Activated gamma-delta T cell (primary cell): ENCODE results near the gene NDUFA13.

ENCODE experiments used
- DNase-seq: peaks from one replicate; lab custom pipeline; 2025; lab: John Stamatoyannopoulos, UW

Gene NDUFA13

GRCh38 chr19:19532806-19533701, 17.0 kb downstream of the NDUFA13 start:
- no peak for DNase-seq

- no peak for DNase-seq
Measured at GRCh38 chr19:19533841-19534240, 17.8 kb downstream of the NDUFA13 start.

- no peak for DNase-seq
Measured at GRCh38 chr19:19534556-19535265, 18.7 kb downstream of the NDUFA13 start.

GRCh38 chr19:19535311-19536191, 19.5 kb downstream of the NDUFA13 start:
- DNase-seq = no peak

DNA sequence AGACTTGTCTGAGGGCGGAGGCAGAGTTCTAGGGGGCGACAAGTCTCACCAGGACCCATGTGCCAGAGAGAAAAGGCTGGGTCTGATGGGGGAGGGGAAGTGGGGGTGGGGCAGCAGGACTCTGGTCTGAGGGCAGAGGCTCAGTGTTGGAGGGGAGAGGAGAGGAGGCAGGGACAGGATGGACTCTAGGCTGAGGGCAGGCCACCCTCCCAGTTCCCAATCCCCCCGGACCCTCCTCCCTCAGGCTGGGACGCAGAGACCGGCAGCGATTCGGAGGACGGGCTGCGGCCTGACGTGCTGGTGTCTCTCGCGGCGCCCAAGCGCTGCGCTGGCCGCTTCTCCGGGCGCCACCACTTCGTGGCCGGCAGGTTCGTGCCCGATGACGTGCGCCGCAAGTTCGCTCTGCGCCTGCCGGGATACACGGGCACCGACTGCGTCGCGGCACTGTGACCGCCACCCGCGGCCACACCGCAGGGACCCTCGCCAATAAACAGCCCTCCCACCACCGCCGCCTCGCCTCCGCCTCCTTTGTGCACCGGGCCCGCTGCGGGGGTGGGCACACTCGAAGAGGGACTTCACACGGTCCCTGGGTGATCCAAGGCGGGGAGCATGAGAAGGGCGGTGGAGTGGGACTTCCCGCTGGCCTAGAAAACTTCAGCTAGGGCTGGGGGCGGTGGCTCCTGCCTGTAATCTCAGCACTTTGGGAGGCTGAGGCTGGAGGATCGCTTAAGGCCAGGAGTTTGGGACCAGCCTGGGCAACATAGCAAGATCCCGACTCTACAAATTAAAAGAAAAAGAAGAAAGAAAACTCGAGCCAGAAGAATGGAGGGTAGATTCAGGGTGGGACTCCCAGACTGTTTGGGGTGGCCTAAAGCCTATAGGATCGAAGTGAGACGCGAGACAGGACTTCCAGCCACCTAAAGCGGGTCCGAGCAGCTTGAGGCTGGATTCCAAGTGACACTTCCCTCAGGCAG, 21.3 kb downstream of the NDUFA13 start:
- no peak for DNase-seq

GRCh38 chr19:19538061-19538784, 22.2 kb downstream of the NDUFA13 start, which contains the start of gene CILP2:
CILP2 (plus strand) TSS chr19:19538265; CDS start chr19:19538350, 85 bp downstream.
- DNase-seq = no peak

GRCh38 chr19:19538785-19539166, 22.8 kb downstream of the NDUFA13 start:
- no peak for DNase-seq

DNA sequence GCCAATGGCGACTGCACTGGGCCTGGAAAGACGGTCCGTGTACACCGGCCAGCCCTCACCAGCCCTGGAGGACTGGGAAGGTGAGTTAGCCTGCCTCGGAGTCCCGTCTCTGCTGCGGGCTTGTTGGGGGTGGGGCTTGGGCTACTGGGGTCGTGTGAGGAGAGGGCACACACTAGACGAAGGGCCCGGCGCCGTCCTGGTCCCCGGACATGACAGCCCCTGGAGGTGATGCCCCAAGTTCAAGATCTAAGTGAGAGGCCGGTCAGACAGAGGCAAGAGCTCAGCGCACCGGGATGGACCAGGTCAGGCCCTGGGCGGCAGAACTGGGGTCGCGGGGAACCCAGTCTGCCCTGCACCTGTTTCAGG, 23.7 kb downstream of the NDUFA13 start:
- DNase-seq = no peak

DNA sequence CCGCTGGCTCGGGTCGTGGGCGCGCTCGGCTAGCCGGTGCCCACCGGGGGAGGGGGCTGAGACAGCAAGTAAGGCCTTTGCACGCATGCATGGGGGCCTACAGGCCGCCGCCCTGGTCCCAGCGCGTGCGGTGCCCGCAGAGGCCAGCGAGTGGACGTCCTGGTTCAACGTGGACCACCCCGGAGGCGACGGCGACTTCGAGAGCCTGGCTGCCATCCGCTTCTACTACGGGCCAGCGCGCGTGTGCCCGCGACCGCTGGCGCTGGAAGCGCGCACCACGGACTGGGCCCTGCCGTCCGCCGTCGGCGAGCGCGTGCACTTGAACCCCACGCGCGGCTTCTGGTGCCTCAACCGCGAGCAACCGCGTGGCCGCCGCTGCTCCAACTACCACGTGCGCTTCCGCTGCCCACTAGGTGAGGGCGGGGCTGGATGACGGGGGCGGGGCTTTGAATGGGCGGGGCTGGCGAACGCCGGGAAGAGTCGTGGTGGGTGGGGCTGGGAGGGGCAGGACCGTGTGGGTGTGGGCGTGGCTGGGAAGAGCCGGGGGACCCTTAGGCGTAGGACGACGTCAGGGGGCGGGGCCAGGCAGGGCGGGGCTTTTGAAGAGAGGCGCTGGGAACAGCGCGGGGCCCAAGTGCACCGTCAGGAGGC, 24.2 kb downstream of the NDUFA13 start:
- DNase-seq = peak; percentile 45

- peak; percentile 36 for DNase-seq
Measured at GRCh38 chr19:19540715-19541515, 24.9 kb downstream of the NDUFA13 start.

DNA sequence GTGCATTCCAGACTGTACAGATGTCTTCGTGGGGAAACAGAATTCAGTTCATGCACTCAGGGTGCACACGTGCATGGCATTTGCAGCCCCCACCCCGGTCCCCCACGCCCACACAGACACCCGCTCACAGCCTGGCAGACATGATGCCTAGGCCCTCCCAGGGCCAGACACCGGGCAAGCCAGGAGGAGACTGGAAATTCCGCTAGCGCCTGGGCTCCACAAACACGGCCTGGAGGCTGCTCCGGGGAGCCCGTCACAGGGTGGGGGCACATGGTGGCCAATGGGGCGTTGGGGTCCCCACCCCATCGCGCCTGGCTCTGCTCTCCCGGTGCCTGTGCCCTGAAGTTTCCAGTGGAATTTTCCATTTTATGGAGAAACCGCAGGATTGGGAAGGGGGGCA, 25.6 kb downstream of the NDUFA13 start:
- no peak for DNase-seq

GRCh38 chr19:19542507-19542906, 26.5 kb downstream of the NDUFA13 start:
- no peak for DNase-seq

GRCh38 chr19:19543101-19543500, 27.1 kb downstream of the NDUFA13 start:
- no peak for DNase-seq

DNA sequence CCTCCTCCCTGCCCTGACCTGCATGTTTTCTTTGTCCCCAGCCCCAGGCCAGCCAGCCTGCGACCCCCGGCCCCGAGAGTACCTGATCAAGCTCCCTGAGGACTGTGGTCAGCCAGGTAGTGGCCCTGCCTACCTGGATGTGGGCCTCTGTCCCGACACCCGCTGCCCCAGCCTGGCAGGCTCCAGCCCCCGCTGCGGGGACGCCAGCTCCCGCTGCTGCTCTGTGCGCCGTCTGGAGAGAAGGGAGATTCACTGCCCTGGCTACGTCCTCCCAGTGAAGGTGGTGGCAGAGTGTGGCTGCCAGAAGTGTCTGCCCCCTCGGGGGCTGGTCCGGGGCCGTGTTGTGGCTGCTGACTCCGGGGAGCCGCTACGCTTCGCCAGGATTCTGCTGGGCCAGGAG, 27.6 kb downstream of the NDUFA13 start:
- DNase-seq = no peak

GRCh38 chr19:19544257-19544953, 28.4 kb downstream of the NDUFA13 start:
- DNase-seq = no peak

DNA sequence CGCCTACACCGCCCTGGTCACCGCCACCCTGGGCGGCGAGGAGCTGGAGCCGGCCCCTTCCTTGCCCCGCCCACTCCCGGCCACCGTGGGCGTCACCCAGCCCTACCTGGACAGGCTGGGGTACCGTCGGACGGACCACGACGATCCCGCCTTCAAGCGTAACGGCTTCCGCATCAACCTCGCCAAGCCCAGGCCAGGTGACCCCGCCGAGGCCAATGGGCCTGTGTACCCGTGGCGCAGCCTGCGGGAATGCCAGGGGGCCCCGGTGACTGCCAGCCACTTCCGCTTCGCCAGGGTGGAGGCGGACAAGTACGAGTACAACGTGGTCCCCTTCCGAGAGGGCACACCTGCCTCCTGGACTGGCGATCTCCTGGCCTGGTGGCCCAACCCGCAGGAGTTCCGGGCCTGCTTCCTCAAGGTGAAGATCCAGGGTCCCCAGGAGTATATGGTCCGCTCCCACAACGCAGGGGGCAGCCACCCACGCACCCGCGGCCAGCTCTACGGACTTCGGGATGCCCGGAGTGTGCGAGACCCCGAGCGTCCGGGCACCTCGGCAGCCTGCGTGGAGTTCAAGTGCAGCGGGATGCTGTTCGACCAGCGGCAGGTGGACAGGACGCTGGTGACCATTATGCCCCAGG, 29.0 kb downstream of the NDUFA13 start:
- DNase-seq = no peak

DNA sequence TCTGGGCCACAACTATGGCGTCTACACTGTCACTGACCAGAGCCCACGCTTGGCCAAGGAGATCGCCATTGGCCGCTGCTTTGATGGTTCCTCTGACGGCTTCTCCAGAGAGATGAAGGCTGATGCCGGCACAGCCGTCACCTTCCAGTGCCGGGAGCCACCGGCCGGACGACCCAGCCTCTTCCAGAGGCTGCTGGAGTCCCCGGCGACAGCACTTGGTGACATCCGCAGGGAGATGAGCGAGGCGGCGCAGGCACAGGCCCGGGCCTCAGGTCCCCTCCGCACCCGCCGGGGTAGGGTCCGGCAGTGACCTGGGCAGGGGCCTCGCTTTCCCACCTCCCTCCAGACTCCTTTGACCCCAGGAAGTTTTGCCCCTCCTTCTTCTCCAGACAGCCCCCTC, 29.7 kb downstream of the NDUFA13 start:
- DNase-seq = no peak

GRCh38 chr19:19546751-19547162, 30.7 kb downstream of the NDUFA13 start:
- DNase-seq = no peak
